Fibroblast of mammary gland (primary cell): Measurements from ENCODE around the gene NDFIP2.
"Not testable (repeated sequence)": the region's sequence is repeated elsewhere in the genome, so short reads cannot be mapped to it uniquely, and the experiment has no call there.

ENCODE experiments used
- DNase-seq: peaks from one replicate; pipeline ENCODE4 v3.0.0-alpha.2; 2010; ENCODE audit warnings: low read depth
- H3K4me3 ChIP-seq: 2 replicates; pipeline ENCODE4 v1.5.1; 2011; ENCODE audit warnings: low read depth, mild to moderate bottlenecking, low read length, moderate library complexity; ENCODE audit not compliant: control insufficient read depth
- TF ChIP-seq, protein P1 (sequence below): conservative IDR thresholded peaks from 2 replicates; pipeline ENCODE4 v1.5.1; 2011; ENCODE audit warnings: low read depth, low read length, inconsistent platforms; ENCODE audit not compliant: control insufficient read depth, insufficient read depth

The NDFIP2 gene

GRCh38 chr13:79562557-79562956, 81.6 kb downstream of the NDFIP2 start:
- no peak overlapping the region for H3K4me3 ChIP-seq
- DNase-seq: no peak
- TF ChIP-seq, protein P1, sequence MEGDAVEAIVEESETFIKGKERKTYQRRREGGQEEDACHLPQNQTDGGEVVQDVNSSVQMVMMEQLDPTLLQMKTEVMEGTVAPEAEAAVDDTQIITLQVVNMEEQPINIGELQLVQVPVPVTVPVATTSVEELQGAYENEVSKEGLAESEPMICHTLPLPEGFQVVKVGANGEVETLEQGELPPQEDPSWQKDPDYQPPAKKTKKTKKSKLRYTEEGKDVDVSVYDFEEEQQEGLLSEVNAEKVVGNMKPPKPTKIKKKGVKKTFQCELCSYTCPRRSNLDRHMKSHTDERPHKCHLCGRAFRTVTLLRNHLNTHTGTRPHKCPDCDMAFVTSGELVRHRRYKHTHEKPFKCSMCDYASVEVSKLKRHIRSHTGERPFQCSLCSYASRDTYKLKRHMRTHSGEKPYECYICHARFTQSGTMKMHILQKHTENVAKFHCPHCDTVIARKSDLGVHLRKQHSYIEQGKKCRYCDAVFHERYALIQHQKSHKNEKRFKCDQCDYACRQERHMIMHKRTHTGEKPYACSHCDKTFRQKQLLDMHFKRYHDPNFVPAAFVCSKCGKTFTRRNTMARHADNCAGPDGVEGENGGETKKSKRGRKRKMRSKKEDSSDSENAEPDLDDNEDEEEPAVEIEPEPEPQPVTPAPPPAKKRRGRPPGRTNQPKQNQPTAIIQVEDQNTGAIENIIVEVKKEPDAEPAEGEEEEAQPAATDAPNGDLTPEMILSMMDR: no peak

- no peak overlapping the region for H3K4me3 ChIP-seq
- TF ChIP-seq, protein P1: no peak
- no peak for DNase-seq
These were observed 85.2 kb downstream of the NDFIP2 start for GRCh38 chr13:79566118-79566517.

DNA sequence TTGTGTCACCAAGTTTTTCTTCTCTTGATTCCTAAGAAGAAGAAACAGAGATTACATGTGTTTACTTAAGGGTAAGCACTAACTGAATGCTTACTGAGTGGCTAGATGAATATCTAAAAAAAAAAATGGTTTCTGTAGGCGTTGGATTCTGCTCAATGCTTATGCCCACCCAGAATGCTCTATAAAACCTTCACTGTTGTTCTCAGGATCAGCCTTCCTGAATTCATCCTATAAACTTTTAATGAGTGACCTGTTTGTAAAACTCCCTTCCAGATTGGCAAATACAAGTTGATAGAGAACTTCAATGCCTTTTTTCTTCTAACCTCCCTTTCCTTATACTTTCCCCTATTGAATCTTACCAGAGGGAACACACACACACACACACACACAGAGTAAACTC, 90.2 kb downstream of the NDFIP2 start:
- TF ChIP-seq, protein P1: no peak
- no peak overlapping the region for H3K4me3 ChIP-seq
- no peak for DNase-seq

GRCh38 chr13:79573892-79574291, 92.9 kb downstream of the NDFIP2 start:
- not testable (repeated sequence) for H3K4me3 ChIP-seq, DNase-seq

DNA sequence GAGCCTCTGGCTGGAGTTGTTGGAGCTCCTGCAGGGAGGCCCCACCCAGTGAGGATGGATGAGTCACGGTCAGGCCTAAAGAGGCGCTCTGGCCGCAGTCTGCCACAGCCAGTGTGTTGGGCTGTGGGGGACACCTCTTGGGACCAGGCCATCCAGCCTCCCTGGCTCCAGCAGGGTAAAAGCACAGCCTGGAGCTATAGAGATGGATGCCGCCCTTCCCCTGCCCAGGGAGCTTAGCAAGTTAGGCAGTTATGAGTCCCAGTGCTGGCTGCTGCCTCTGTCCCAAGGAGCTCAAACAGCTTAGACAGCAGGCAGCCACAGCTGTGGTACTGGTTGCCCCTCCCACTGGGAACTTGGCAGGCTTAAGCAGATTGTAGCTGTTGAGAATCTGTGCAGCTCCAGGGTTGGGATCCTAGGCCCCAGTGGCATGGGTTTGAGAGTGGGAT, 100.9 kb downstream of the NDFIP2 start:
- H3K4me3 ChIP-seq: no peak overlapping the region
- DNase-seq: peak; percentile 32
- TF ChIP-seq, protein P1: no peak

- no peak for DNase-seq
- TF ChIP-seq, protein P1: no peak
- H3K4me3 ChIP-seq: no peak overlapping the region
These were observed 101.9 kb downstream of the NDFIP2 start for GRCh38 chr13:79582896-79583295.

DNA sequence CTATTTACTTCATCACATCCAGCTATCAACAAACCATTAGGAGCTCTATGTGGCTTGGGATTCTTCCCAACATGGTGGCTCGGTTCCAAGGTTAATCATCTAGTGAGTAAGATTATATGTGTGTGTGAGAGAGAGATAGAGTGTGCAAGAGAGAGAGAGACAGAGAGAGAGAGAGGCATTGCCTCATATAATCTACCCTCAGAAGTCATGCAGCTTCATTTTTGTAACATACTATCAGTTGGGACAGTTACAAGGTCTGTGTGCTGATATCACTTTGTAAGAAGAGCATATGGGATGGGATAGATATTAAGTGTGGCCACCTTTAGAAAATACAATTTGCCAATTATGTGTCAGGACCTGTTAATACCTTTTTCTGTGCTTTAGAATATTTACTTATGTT, 104.1 kb downstream of the NDFIP2 start:
- peak; percentile 38 for DNase-seq
- no peak overlapping the region for H3K4me3 ChIP-seq
- TF ChIP-seq, protein P1: no peak
